ENCODE measurements around the gene MAST4. TPM values are rescaled to one million over a fixed set of nuclear protein-coding genes. Genes with fewer than 3 reads are reported as not detected.

MAST4 gene
- total and polyA plus RNA-seq, 2 of the 8 experiments (the other 6 are each of a cell fraction or from before 2014, with no cell fraction given): 1.5 to 2.6 TPM

- Histone ChIP-seq H2AK5ac (ENCODE audit: low read depth, low read length) (no peak overlapping the region), H3K4me2 (ENCODE audit: insufficient read depth in 1 of 2, low read depth in 2 of 2, low read length in 2 of 2) (no peak overlapping the region), H2BK20ac (ENCODE audit: low read length) (no peak overlapping the region), H3K27ac (ENCODE audit: low read depth, low read length) (no peak overlapping the region), H2BK5ac (ENCODE audit: low read depth, low read length) (no peak overlapping the region), H4K8ac (ENCODE audit: extremely low read depth, insufficient read depth, low read length) (no peak overlapping the region), H3K14ac (ENCODE audit: insufficient read length) (no peak overlapping the region), H3K56ac (replicated peaks; ENCODE audit: insufficient read length, low read depth, low read length) (no peak overlapping the region), H3K23me2 (ENCODE audit: low read depth, low read length) (no peaks in the 10 kb centered on the region), H3K4me3 (ENCODE audit: extremely low read depth in 1 of 4, insufficient read depth in 2 of 4, low read depth in 3 of 4, low read length in 4 of 4) (no peak overlapping the region), H3K79me2 (ENCODE audit: control insufficient read depth in 1 of 2, insufficient read depth in 2 of 2, low read length in 2 of 2) (no peaks in the 10 kb centered on the region), H2BK120ac (replicated peaks; ENCODE audit: low read depth, low read length) (no peak overlapping the region), H3K4me1 (replicated peaks in 1 of 4; ENCODE audit: control insufficient read depth in 3 of 4, insufficient read depth in 4 of 4, low read length in 3 of 4) (peaks cover 0 to 2% (median 0%) of the 10 kb centered on the region in 4 experiments; a peak in 2 of 7 replicates), H3K23ac (ENCODE audit: insufficient read length) (no peak overlapping the region), H3K18ac (ENCODE audit: extremely low read depth, low read length) (no peak overlapping the region), H3K79me1 (ENCODE audit: low read depth, low read length) (no peaks in the 10 kb centered on the region), H3K27me3 (replicated peaks in 1 of 4; ENCODE audit: control insufficient read depth in 3 of 4, extremely low read depth in 1 of 4, insufficient read depth in 3 of 4, low read length in 3 of 4) (no peaks in the 10 kb centered on the region; a peak in 1 of 7 replicates), H4K20me1 (replicated peaks in 1 of 2; ENCODE audit: control insufficient read depth in 1 of 2, insufficient read depth in 2 of 2, low read length in 2 of 2) (no peaks in the 10 kb centered on the region), H2BK12ac (ENCODE audit: low read depth, low read length) (no peak overlapping the region), H2AFZ (ENCODE audit: low read length) (no peak overlapping the region), H2BK15ac (ENCODE audit: low read length) (no peak overlapping the region), H3K4ac (replicated peaks; ENCODE audit: insufficient read length, low read depth, low read length) (no peak overlapping the region), H4K91ac (replicated peaks; ENCODE audit: insufficient read length, low read length) (peak overlapping the region; percentile 19), H3K36me3 (ENCODE audit: control insufficient read depth in 2 of 4, insufficient read depth in 4 of 4, low read length in 3 of 4) (no peaks in the 10 kb centered on the region), H3K9ac (replicated peaks in 1 of 4; ENCODE audit: extremely low read depth in 1 of 4, low read depth in 3 of 4, low read length in 3 of 4) (no peak overlapping the region), H4K5ac (ENCODE audit: insufficient read length, low read depth, low read length) (no peak overlapping the region), H3K9me3 (ENCODE audit: insufficient read depth in 2 of 2, low read depth in 1 of 2, low read length in 1 of 2) (no peaks in the 10 kb centered on the region)
- FAIRE-seq (no peak), DNase-seq (ENCODE audit: low read depth in 1 of 2, low spot score in 2 of 2) (no peak)
- ChIA-PET POLR2A (ENCODE audit: partially characterized antibody) (no interaction called here), CTCF (ENCODE audit: partially characterized antibody) (interaction anchor here (0.7 to 1.3 kb wide), 3 partner anchors 14 to 103 kb away, joined by 3 to 5 read pairs (median 3); no protein-coding TSS in a partner anchor)
- 53% methylated on average over 2 of the region's 2 CpGs; no CpG with 5 or more reads in 1 of the 2 experiments for WGBS, 2 experiments (ENCODE audit: extremely low coverage in 1 of 2, insufficient coverage in 1 of 2, insufficient read length in 1 of 2, insufficient replicate concordance in 2 of 2, low coverage in 1 of 2, low lambda C conversion rate in 2 of 2, missing lambda C conversion rate in 1 of 2)
- TF ChIP-seq SP4 (IDR thresholded peaks at IDR 0.05; ENCODE audit: low read length) (no peak), POLR2A (IDR thresholded peaks at IDR 0.05; ENCODE audit: control extremely low read depth in 1 of 2, low read depth in 2 of 2, low read length in 2 of 2) (no peak), EZH2 (IDR thresholded peaks at IDR 0.05; ENCODE audit: low read depth, low read length, severe bottlenecking) (no peak), HDAC6 (IDR thresholded peaks at IDR 0.05; ENCODE audit: low read depth, low read length) (no peak), POU5F1 (IDR thresholded peaks at IDR 0.05; ENCODE audit: low read depth, low read length) (no peak), SP2 (IDR thresholded peaks at IDR 0.05; ENCODE audit: low read length) (no peak), SIRT6 (IDR thresholded peaks at IDR 0.05; ENCODE audit: low read length) (no peak), BRCA1 (IDR thresholded peaks at IDR 0.05; ENCODE audit: low read depth, low read length) (no peak), CEBPB (IDR thresholded peaks at IDR 0.05; ENCODE audit: low read depth, low read length) (no peak), PHF8 (conservative IDR thresholded peaks at IDR 0.05; ENCODE audit: low read depth, low read length) (no peak), MAFK (IDR thresholded peaks at IDR 0.05; ENCODE audit: low read depth, low read length) (no peak), GTF2F1 (IDR thresholded peaks at IDR 0.05; ENCODE audit: borderline replicate concordance, low read depth, low read length) (no peak), RNF2 (IDR thresholded peaks at IDR 0.05; ENCODE audit: borderline replicate concordance, low read depth, low read length, missing control alignments, poor library complexity, severe bottlenecking) (no peak), KDM5A (IDR thresholded peaks at IDR 0.05; ENCODE audit: low read length) (no peak)
- TF ChIP-seq, protein P1, sequence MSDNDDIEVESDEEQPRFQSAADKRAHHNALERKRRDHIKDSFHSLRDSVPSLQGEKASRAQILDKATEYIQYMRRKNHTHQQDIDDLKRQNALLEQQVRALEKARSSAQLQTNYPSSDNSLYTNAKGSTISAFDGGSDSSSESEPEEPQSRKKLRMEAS (IDR thresholded peaks at IDR 0.05): no peak
These were observed 451.4 kb downstream of the MAST4 start for GRCh38 chr5:67047616-67048015.

All from H1 (cell line).